NOMO-1 (cell line): ENCODE measurements around the gene SLC6A12.

Experiments
- DNase-seq, 2 experiments: peaks; one replicate each; lab custom pipeline; 2025; ENCODE audit not compliant: unreplicated experiment in 2 of 2; lab: John Stamatoyannopoulos, UW

Gene SLC6A12

GRCh38 chr12:181921-182320, 32.0 kb downstream of the SLC6A12 start:
- DNase-seq, result no peak

DNA sequence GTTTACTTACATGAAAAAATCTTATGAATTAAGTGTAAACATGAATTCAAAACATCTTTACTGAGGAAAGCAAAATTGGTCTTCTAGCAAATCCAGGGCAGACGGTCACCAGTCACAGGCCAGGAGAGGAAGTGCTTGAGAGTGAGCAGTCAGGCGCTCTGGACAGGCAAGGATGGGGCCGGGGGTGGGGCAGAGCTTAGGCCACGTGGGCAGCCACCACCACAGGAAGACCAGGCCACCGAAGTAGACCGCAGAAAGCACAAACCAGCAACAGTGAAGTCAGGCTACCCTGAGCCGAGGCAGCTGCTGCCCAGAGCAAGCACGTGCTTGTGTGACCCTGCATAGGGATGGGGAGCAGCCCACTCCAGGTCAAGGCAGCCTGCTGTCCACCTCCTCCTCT, 33.5 kb downstream of the SLC6A12 start:
- DNase-seq, result peak; percentile 85 to 90

DNA sequence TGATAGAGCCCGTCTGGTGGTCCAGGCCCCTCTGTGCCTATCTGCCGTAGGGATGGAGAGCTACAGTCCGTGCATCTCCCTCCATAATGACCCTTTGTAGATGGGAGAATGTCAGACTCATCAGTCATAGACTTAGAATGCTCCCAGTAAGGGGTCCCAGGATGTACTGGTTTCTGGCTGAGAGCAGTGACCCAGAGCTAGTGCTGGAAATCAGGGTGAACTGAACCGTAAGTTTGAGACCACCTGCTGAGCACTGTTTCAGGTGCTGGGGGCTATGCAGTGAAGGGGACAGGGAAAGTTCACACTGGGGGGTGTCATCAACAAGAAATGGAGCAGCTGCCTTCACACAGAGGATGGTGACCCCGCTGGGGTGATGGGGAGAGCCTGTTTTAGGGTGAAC, 34.1 kb downstream of the SLC6A12 start:
- DNase-seq, result no peak

DNA sequence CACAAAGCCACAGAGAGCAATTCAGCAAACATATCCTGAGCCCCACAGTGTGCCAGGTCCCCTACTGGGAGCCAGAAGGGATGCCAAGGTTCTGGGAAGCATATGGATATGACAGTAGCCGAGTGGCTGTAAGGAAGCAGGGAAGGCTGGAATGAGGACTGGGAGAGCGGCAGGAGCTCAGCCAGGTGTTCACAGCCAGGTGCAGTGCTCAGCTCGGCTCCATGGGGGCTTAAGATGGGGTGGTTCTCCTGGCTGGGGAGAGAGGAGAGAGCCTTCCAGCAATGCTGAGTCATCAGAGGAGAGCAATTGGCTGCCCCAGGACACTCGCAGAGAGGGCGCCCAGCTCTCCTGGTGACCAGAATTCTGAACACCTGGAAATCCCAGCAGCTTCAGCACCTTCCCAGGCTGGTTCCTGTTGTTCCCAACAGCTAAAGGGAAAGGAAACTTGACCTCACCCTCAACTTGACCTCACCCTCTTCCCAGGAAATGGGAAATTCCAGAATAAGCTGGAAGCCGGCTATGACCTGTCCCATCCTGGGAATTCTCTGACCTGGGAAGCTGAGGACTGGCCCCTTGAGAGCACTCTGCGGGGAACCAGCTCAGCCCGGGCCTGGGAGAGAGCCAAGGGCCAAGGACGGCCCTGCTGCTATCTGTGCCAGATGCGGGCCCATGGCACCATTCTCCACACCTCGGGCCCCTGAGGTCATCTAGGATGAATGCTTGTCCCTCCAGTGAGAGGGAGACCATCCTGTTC, 34.6 kb downstream of the SLC6A12 start:
- DNase-seq, result no peak

- no peak for DNase-seq
Observed at GRCh38 chr12:178829-179109, 35.2 kb downstream of the SLC6A12 start.

DNA sequence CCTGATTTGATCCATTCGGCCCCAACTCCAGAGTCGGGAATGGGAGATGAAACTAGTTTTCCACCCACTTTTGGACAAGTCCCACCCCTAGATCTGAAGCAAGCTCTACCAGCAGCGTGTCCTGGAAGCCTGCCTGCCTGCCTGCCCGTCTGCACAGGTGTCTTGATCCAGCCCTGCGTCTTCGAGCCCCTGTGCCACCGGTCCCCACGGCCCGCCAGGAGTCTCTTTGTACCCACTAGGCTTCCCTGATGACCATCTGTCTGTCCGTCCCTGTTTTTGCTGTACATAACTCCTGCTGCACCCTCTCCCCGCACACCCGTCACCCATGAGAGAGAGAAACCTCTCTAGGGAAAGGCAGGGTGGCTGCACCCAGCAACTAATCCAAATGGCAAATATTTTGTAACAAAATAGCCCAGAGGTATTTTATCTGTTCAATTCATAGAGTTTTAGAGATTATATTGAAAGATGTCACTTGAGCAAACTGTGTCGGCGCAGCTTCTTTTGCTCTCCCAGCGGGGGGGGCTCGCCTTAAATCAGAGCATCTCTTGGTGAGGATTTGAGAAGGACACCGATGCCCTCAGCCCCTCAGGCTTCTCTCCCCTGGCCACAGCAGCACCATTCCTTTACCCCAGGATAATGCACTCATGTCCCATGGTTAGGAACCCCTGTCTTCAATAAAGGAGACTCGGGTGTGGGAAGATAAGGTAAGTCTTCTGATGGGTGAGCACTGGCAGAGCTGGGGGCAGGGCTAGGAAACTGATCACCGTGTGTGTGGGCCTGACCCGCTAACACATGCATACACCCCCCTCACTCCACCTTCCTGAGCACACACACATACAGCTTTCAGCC, 35.8 kb downstream of the SLC6A12 start:
- no peak for DNase-seq

DNA sequence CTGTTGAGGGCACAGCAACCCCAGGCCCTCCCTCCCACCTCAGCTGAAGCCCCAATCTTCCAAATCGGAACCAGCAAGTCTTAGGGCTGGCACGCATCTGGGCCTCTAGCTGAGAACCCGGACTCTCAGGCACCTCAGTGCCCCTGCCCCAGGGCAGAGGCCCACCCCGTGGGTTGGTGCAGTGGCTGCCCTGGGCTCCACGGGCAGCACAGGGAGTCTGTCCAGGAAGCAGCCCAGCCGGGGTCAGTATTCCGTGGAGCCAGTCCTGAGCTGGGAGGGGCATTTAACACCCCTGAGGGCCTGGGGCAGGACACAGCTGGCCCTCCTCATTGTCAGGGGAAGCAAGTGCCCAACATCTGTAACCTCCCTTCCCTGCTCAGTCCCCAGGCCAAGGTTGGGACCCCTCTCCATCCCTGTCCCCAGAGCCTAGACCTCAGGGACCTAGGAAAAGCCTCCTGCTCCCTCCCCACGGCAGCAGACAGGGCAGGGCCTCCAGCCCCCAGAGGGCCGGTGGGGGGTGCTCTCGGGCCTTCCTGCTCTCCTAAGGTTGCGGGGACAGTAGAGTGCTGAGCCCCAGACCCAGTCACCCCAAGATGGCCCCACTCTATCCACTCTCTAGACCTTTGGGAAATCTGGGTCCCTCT, 36.5 kb downstream of the SLC6A12 start:
- DNase-seq, result no peak

DNA sequence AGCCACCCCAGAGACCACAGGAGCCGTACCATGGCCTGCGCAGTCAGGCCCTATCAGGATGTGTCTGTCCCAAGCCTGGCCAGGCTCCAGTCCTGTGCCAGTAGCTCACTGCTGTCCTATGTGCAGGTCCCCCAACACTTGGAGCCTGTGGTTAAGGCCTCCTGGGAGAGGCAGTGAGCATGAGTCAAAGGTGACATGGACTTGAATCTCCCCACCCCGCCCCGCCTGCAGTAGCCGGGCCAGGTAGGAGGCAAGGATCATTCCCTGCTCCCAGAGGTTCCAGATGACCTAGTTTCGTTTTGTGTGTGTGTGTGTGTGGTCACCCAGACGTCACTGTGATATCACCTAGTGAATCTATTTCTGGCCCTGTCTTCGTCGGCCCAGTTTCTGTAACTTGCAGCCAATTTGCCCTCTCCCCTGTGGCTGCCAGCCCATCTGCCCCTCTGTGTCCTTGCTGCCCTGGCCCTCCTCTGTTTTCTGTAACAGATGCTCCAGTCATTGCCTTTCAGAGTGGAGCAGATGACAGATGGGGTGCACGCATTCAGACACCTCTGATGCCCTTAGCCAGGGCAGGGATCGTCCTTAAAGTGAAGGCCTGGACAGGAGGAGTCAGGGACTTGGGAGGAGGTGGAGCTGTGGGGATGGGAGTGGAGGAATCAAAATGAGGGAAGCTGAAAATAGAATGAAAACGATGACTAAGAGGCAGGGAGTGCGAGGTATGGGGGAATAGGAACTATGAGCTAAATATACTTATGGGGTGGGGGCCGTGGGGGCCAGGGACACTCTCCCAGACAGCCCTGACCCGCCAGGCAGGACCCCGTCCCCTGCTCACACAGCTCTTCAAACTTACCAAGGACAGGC, 37.4 kb downstream of the SLC6A12 start:
- DNase-seq, result no peak

- DNase-seq, result no peak
Observed at GRCh38 chr12:175759-176158, 38.2 kb downstream of the SLC6A12 start.

- no peak for DNase-seq
Observed at GRCh38 chr12:175250-175649, 38.7 kb downstream of the SLC6A12 start.

DNA sequence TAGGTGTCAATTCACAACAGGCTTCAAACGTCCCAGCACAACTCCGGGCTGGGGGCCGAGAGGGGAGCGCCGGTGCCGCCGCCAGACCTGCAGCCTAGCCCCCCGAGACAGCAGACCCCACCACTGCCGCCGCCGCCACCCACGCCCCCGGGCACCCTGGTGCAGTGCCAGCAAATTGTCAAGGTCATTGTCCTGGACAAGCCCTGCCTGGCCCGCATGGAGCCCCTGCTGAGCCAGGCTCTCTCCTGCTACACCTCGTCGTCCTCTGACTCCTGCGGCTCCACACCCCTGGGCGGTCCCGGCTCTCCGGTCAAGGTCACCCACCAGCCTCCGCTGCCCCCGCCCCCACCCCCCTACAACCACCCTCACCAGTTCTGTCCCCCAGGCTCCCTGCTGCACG, 39.4 kb downstream of the SLC6A12 start:
- DNase-seq, result no peak

GRCh38 chr12:174124-174523, 39.8 kb downstream of the SLC6A12 start:
- no peak for DNase-seq

- DNase-seq, result peak; percentile 43 to 46
Observed at GRCh38 chr12:172732-173161, 41.2 kb downstream of the SLC6A12 start.

DNA sequence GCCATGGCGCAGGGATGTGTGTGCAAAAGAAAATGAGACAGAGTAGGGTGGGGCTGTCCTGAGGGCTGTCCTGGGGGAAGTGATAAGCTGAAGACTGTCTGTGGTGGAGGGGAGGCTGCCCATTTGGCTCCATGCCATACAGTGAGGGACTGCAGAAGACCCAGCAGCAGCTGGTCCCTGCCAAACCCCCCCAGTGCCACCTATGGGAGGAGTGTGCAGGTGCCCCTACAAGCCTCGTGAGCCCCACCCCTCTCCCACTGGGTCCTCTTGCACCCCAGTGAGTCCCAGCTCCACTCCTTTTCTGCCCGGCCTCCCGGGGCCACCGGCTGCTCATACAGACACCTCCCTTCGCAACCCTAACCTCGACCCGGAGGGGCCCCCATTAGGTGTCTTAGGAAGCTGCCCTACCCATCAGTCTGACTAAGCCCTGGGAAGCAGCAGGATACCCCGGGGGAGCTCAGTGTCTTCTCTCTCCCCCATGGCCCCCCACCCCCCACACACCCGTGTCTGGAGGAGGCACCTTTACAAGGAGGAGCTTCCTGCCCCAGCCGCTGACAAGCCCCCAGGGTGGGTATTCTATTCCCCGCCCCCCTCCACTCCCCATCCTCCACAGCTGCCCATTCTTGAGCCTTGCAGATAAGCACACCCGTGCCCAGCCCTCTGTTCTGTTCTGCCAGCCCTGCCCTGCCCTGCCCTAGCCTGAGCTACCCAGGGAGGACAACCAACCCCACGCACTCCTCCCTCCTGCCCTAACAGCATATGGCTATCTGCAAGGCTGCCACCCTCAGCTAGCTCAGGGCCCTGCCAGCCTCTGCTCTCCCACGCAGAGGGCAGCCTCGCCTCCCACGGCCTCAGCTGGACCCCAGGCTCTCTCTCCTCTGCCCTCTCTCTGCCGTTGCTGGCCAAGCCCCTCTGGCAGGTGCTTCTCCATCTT, 41.9 kb downstream of the SLC6A12 start:
- no peak for DNase-seq

- no peak for DNase-seq
Observed at GRCh38 chr12:171276-171675, 42.7 kb downstream of the SLC6A12 start.

DNA sequence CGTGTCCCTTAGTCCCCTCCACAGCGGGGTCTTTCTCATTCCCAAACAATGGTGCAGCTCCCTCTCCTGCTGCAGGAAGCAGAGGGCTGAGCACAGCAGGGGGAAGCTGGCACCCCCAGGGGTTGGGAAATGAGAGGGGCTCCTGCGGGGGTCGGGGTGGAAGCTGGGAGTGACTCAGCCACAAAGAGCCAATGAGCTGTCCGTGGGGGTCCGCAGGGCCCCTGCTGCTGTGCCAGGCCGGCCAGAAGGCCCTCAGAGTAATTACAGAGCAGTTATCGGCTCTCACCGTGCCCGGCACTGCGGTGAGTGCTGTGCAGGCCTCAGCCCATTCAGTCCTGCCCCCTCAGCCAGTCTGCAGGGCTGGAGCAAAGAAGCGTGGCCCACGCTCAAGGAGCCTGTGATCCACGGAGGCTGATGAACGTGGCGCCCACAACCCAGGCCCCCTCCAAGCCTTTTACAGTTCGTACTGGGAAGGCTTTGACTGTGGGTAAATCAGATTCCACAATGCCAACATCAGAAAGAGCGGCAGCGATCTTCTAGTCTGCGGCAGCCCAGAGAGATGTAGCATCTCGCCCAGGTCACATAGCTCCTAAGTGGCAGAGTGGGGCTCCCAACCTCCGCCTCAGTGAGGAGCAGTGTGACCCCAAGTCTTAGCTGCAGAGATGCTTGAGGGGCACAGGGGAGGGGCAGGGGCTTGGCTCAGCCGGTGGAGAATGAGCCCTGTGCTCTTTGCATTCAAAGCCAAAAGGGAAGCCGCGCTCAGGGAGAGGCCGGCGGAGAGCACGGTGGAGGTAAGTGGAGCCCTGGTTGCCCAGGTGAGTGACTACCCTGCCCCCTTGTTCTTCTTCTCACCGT, 43.4 kb downstream of the SLC6A12 start:
- no peak for DNase-seq

DNA sequence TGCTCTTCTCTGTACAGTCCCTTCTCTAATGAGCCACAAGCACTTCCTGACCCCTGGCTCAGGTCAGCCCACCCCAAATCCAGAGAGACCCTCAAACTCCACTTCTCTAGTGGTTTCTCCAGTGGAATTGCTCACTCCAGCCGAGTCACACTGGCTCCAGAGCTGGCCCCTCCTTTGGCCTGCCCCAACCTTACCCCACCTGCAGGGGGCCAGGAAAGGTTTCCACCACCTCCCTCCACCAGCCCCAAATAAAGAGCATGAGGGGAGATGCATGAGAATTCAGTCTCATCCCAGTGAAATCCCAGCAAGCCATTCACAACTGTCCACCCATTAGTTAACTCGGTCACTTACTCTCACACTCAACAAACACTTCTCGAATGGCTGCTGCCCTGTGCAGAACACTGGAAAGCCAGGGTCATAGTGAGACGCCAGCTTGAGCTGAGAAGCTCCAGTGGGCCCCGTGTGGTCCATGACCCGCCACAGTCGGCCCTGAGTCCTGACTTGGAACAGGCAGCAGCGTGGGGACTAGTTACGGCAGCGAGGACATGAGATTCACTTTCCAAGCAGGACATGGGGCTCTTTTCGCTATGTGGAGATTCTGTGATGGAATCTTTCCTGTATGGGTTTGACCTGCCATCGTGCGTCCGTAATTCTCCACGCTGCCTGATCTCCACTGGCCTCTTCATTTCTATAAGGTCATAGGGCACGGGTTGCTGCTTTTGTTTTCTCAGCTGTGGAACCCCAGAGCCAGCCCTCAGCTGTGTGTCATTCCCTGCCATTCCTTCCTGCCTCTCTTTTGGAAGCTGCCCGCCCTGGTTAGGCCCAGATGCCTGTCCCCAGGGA, 44.2 kb downstream of the SLC6A12 start:
- no peak for DNase-seq
